PFSK-1 (cell line): ENCODE measurements around the gene ARPP21.

Experiments used
- FOXP2 ChIP-seq: optimal IDR thresholded peaks from 2 replicates; pipeline ENCODE3; 2011; ENCODE audit warnings: borderline replicate concordance, control low read depth, inconsistent platforms; ENCODE audit not compliant: insufficient read depth; ENCODE audit errors: extremely low read length, extremely low read depth
- POLR2AphosphoS5 ChIP-seq: IDR thresholded peaks from 2 replicates; pipeline ENCODE4 v1.6.1; 2012; ENCODE audit warnings: low read depth, mild to moderate bottlenecking, control low read depth, low read length, moderate library complexity
- REST ChIP-seq, 2 experiments: IDR thresholded peaks; 2 replicates each; pipeline versions ENCODE4 v1.6.1 to v1.8.0; 2011 to 2012; ENCODE audit warnings: low read depth in 2 of 2, low read length in 2 of 2, control low read depth in 1 of 2, inconsistent platforms in 1 of 2, mild to moderate bottlenecking in 1 of 2, moderate library complexity in 1 of 2; ENCODE audit not compliant: insufficient read depth in 1 of 2
- SIN3A ChIP-seq: IDR thresholded peaks from 2 replicates; pipeline ENCODE4 v1.6.1; 2012; ENCODE audit warnings: mild to moderate bottlenecking, low read length, moderate library complexity, borderline replicate concordance; ENCODE audit not compliant: insufficient read depth
- TAF1 ChIP-seq: IDR thresholded peaks from 2 replicates; pipeline ENCODE4 v1.6.1; 2012; ENCODE audit warnings: low read length, control low read depth, borderline replicate concordance; ENCODE audit not compliant: insufficient read depth

Gene ARPP21

GRCh38 chr3:35635407-35635806, 3.9 kb upstream of the ARPP21 start:
- TF ChIP-seq REST (IDR thresholded peaks at IDR 0.05; ENCODE audit: insufficient read depth in 1 of 2, low read depth in 2 of 2, low read length in 2 of 2) = no peak
- no peak for TF ChIP-seq FOXP2
- TF ChIP-seq SIN3A = no peak

DNA sequence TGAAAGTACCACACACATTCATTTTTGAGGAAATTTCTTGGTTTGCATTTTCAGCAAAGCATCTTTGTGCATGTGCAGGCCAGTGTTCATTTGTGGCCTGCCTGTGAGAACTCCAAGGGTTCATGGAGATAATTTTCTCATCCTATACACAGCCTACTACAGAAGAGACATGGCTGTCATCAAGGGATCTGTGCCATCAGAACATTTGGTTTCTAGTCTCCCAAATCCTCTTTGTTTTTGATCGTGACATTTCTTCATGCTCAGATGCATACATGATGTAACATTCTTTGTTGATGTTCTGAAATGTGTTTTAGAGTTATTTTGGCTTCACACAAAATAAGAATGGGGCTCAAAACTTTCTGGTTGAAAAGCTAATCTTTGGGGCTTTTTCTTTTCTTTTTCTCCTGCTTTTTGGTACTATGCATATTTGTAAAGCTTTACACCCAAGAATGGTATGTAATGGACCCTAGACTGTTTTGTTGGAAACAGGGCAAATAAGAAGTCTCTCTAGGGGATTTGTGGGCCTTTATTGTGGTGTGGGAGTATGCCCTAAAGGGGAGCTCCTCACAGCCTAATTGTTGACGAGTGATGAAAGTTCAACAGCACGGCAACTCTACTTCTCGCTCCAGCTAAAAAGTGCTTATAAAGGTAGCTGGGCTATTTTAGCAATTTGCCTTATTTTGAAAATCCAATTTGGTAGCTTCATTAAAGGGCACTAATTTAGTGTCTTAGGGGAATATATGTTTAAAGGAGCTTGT, 3.2 kb upstream of the ARPP21 start:
- TF ChIP-seq TAF1 = no peak
- TF ChIP-seq REST (IDR thresholded peaks at IDR 0.05; ENCODE audit: insufficient read depth in 1 of 2, low read depth in 2 of 2, low read length in 2 of 2) = no peak

- TF ChIP-seq FOXP2 (no peak), SIN3A (no peak), POLR2AphosphoS5 (no peak), REST (IDR thresholded peaks at IDR 0.05; ENCODE audit: insufficient read depth in 1 of 2, low read depth in 2 of 2, low read length in 2 of 2) (no peak), TAF1 (no peak)
These were observed 910 bp upstream of the ARPP21 start for GRCh38 chr3:35638251-35638979.

DNA sequence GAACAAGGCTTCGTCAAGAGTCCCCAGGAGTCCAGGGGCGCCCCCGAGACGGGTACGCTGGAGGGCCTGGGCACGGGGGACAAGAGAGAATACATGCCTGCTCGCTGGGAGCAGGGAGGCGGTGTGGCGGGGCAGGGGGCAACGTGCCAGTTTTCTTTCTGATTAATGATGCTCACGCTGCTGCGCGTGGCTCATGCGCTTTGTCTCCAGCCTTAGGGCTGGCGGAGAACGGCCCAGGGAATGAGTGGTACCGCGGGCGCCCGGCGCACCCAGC, 408 bp upstream of the ARPP21 start:
- TF ChIP-seq REST (IDR thresholded peaks at IDR 0.05; ENCODE audit: insufficient read depth in 1 of 2, low read depth in 2 of 2, low read length in 2 of 2) = no peak
- no peak for TF ChIP-seq TAF1
- TF ChIP-seq SIN3A = no peak
- no peak for TF ChIP-seq POLR2AphosphoS5
- TF ChIP-seq FOXP2 = no peak
